ENCODE data around the gene BORCS5. TPM values are rescaled to one million over a fixed set of nuclear protein-coding genes. Genes with fewer than 3 reads are reported as not detected.

Gene BORCS5
- total RNA-seq, 1 donor from 2014 or later = 13.3 TPM

GRCh38 chr12:12465522-12465921, 108.6 kb downstream of the BORCS5 start:
- Histone ChIP-seq H3K4me2 (no peak overlapping the region), H4K20me1 (ENCODE audit: low read depth) (no peaks in the 10 kb centered on the region), H3K4me1 (no peaks in the 10 kb centered on the region), H3K9me3 (ENCODE audit: low read depth) (no peaks in the 10 kb centered on the region), H3F3A (ENCODE audit: low read depth) (no peaks in the 10 kb centered on the region), H3K36me3 (no peaks in the 10 kb centered on the region), H3K79me2 (ENCODE audit: low read depth) (no peaks in the 10 kb centered on the region), H3K27ac (no peak overlapping the region), H3K27me3 (no peaks in the 10 kb centered on the region), H2AFZ (replicated peaks) (no peak overlapping the region), H3K9ac (no peak overlapping the region), H3K4me3 (no peak overlapping the region)
- Mint-ChIP-seq H3K9me3 (peaks cover 10% of the 10 kb centered on the region), H3K27ac (no peak overlapping the region), H3K27me3 (ENCODE audit: insufficient read depth, low read depth) (no peaks in the 10 kb centered on the region), H3K4me3 (no peak overlapping the region), H3K36me3 (peaks cover 14% of the 10 kb centered on the region), H3K4me1 (no peaks in the 10 kb centered on the region)
- TF ChIP-seq EZH2 (IDR thresholded peaks at IDR 0.05) (no peak), CTCF (IDR thresholded peaks at IDR 0.05) (no peak), EZH2phosphoT487 (IDR thresholded peaks at IDR 0.05) (no peak)
- DNase-seq (ENCODE audit: low spot score) = no peak

DNA sequence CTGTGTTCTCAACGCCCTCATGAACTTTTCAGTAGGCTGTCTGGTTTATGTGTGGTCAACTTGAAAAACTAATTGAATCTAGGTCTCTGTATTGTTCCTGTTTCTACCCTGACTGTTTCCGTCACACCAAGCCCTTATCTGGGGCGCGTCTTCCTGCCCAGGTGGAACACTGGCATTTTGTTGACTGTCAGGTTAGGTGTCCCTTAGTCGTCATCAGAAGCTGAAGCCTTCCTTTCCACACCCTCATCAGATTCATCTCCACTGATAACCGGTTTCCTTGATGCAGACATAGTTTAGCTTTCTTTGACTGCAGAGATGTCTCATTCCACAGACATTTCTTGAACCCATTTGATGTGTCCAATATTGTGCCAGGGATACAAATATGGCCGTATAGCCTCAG, 109.3 kb downstream of the BORCS5 start:
- Histone ChIP-seq H3K9me3 (ENCODE audit: low read depth) (no peaks in the 10 kb centered on the region), H3K9ac (no peak overlapping the region), H3K4me2 (no peak overlapping the region), H3F3A (ENCODE audit: low read depth) (no peaks in the 10 kb centered on the region), H3K4me3 (no peak overlapping the region), H3K4me1 (no peaks in the 10 kb centered on the region), H3K79me2 (ENCODE audit: low read depth) (no peaks in the 10 kb centered on the region), H4K20me1 (ENCODE audit: low read depth) (no peaks in the 10 kb centered on the region), H3K36me3 (no peaks in the 10 kb centered on the region), H3K27ac (no peak overlapping the region), H3K27me3 (no peaks in the 10 kb centered on the region), H2AFZ (replicated peaks) (no peak overlapping the region)
- Mint-ChIP-seq H3K27me3 (ENCODE audit: insufficient read depth, low read depth) (no peaks in the 10 kb centered on the region), H3K4me3 (no peak overlapping the region), H3K9me3 (peaks cover 15% of the 10 kb centered on the region), H3K4me1 (no peaks in the 10 kb centered on the region), H3K36me3 (peaks cover 20% of the 10 kb centered on the region), H3K27ac (peak overlapping the region; percentile 79)
- DNase-seq (ENCODE audit: low spot score) = no peak
- no peak for TF ChIP-seq EZH2 (IDR thresholded peaks at IDR 0.05)
- no peak for TF ChIP-seq CTCF (IDR thresholded peaks at IDR 0.05)
- TF ChIP-seq EZH2phosphoT487 (IDR thresholded peaks at IDR 0.05) = no peak

- H3K9me3 ChIP-seq (ENCODE audit: low read depth) = no peaks in the 10 kb centered on the region
- H3K4me2 ChIP-seq = no peak overlapping the region
- Mint-ChIP-seq H3K36me3 (peaks cover 27% of the 10 kb centered on the region), H3K4me3 (no peak overlapping the region), H3K27me3 (ENCODE audit: insufficient read depth, low read depth) (no peaks in the 10 kb centered on the region), H3K9me3 (peaks cover 15% of the 10 kb centered on the region), H3K4me1 (no peaks in the 10 kb centered on the region), H3K27ac (no peak overlapping the region)
- H3K4me3 ChIP-seq = no peak overlapping the region
- no peak overlapping the region for H2AFZ ChIP-seq (replicated peaks)
- H3K4me1 ChIP-seq = no peaks in the 10 kb centered on the region
- no peaks in the 10 kb centered on the region for H3F3A ChIP-seq (ENCODE audit: low read depth)
- no peak overlapping the region for H3K9ac ChIP-seq
- no peaks in the 10 kb centered on the region for H3K27me3 ChIP-seq
- H3K27ac ChIP-seq = no peak overlapping the region
- TF ChIP-seq EZH2phosphoT487 (IDR thresholded peaks at IDR 0.05) = no peak
- TF ChIP-seq CTCF (IDR thresholded peaks at IDR 0.05) = no peak
- TF ChIP-seq EZH2 (IDR thresholded peaks at IDR 0.05) = no peak
- no peaks in the 10 kb centered on the region for H3K36me3 ChIP-seq
- H3K79me2 ChIP-seq (ENCODE audit: low read depth) = no peaks in the 10 kb centered on the region
- H4K20me1 ChIP-seq (ENCODE audit: low read depth) = no peaks in the 10 kb centered on the region
- no peak for DNase-seq (ENCODE audit: low spot score)
Observed at GRCh38 chr12:12467264-12467663, 110.4 kb downstream of the BORCS5 start.

All from neural progenitor cell (in vitro differentiated cells).